Transverse colon (tissue), 4 donors: ENCODE results near the gene MYO1B.

ENCODE experiments used
- CTCF ChIP-seq, 5 experiments: fragments of 200-600 bp in 3 of 5; fragments of 450-650 bp in 2 of 5; sonication (generic) in 3 of 5; IDR thresholded peaks; 1 replicate in 2 of 5; 2 replicates in 3 of 5; pipeline ENCODE4 v1.5.1; 2016 to 2017; ENCODE audit warnings: antibody characterized with exemption in 5 of 5, inconsistent platforms in 3 of 5, mild to moderate bottlenecking in 2 of 5, moderate library complexity in 1 of 5
- EP300 ChIP-seq: sonication (generic); formaldehyde crosslinking; IDR thresholded peaks from one replicate; pipeline ENCODE4 v1.6.1; 2017; ENCODE audit warnings: antibody characterized with exemption, low read depth
- POLR2A ChIP-seq: fragments of 450-650 bp; IDR thresholded peaks from one replicate; pipeline ENCODE4 v1.6.1; 2016; ENCODE audit warnings: antibody characterized with exemption, mild to moderate bottlenecking, moderate library complexity
- POLR2AphosphoS5 ChIP-seq, 3 donors: sonication (generic); formaldehyde crosslinking; IDR thresholded peaks; one replicate each; pipeline ENCODE4 v1.6.1; 2016; ENCODE audit warnings: antibody characterized with exemption in 3 of 3

- TF ChIP-seq CTCF (IDR thresholded peaks at IDR 0.05): no peak
- TF ChIP-seq EP300: no peak
- no peak for TF ChIP-seq POLR2AphosphoS5 (IDR thresholded peaks at IDR 0.05)
- no peak for TF ChIP-seq POLR2A
These were observed 40.8 kb upstream of the MYO1B start for GRCh38 chr2:191204433-191204832.
